ENCODE data around the gene AGAP4.
"Not testable (repeated sequence)": the region's sequence is repeated elsewhere in the genome, so short reads cannot be mapped to it uniquely, and the experiment has no call there.

AGAP4 gene

GRCh38 chr10:45847400-45847799, at the start of gene AGAP4:
AGAP4 (minus strand) TSS chr10:45847500; CDS start chr10:45847347, 153 bp downstream.
- DNase-seq (ENCODE audit: low read depth), result not testable (repeated sequence)

- DNase-seq (ENCODE audit: low read depth), result not testable (repeated sequence)
Measured at GRCh38 chr10:45890721-45891120, 43.4 kb upstream of the AGAP4 start.

DNA sequence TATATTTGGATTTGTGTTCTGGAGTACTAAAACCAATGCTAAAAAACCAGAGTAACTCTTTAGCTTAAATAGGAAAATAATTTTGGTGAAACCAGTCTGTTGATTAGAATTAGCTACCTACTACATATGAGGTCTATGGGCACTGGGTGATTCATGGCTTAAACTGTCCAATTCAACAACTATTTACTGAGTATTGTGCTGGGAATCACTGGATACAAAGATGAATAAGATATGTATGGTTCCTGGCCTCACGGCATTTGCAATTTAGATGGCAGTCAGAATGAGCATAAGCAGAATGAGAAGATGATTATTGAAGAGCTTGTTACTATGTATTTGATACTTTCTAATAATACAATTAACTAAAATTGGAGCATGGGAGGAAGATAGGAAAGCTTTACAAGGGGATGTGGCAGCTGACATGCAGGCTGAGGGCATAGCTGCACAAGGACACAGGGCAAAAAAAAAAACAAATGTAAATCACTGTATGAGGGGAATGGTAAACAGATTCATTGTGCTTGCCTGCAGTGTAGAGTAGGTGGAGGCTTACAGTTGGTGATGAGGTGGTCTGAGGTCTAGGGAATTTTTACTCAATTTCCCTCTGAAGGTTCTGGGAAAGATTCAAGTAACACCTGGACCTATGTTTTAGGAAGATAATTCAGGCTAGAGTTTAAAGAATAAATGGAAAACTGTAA, 42.4 kb upstream of the AGAP4 start:
- DNase-seq (ENCODE audit: low read depth), result not testable (repeated sequence)

GRCh38 chr10:45882880-45883279, 35.6 kb upstream of the AGAP4 start:
- not testable (repeated sequence) for DNase-seq (ENCODE audit: low read depth)

DNA sequence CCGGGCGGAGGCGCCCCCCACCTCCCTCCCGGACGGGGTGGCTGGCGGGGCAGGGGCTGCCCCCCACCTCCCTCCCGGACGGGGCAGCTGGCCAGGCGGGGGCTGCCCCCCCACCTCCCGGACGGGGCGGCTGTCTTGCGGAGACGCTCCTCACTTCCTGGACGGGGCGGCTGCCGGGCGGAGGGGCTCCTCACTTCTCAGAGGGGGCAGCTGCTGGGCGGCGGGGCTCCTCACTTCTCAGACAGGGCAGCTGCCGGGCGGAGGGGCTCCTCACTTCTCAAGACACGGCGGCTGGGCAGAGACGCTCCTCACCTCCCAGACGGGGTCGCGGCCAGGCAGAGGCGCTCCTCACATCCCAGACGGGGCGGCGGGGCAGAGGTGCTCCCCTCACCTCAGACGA, 18.1 kb upstream of the AGAP4 start:
- not testable (repeated sequence) for DNase-seq (ENCODE audit: low read depth)

- DNase-seq (ENCODE audit: low read depth), result not testable (repeated sequence)
Measured at GRCh38 chr10:45864264-45864663, 17.0 kb upstream of the AGAP4 start.

- DNase-seq (ENCODE audit: low read depth), result not testable (repeated sequence)
Measured at GRCh38 chr10:45863632-45864031, 16.3 kb upstream of the AGAP4 start.

- not testable (repeated sequence) for DNase-seq (ENCODE audit: low read depth)
Measured at GRCh38 chr10:45857931-45858330, 10.6 kb upstream of the AGAP4 start.

DNA sequence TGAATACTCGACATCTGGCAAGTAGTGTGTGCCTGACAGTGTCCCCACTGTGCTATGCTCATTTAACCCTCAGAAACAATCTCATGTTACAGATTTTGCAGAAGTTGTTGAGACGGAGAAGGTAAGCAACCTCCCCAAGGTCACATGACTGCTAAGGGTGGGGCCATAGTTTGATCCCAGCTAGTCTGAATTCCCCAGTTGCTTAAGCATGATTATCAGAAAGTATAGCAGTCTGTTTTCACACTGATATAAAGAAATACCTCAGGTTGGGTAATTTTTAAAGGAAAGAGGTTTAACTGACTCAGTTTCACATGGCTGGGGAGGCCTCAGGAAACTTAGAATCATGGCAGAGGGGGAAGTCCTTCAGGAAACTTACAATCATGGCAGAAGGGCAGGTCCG, 1.2 kb upstream of the AGAP4 start:
- DNase-seq (ENCODE audit: low read depth), result not testable (repeated sequence)

DNA sequence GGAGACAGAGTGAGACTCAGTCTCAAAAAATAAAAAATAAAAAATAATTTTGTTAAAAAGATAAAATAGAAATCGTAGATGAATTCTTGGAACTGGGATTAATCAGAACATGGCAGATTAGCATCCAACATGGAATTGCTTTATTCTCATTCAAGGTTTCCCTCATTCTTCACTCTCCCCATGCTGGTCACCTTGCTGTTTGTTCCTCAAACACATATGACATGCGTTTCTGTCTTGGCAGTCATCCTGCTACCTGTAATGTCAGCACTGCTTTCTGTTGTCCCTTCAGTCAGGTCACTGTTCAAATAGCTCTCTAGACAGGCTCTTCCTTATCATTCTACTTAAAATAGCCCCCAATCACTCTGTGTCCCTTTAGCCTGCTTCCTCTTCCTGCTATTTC, 24.4 kb downstream of the AGAP4 start:
- not testable (repeated sequence) for DNase-seq (ENCODE audit: low read depth)

DNA sequence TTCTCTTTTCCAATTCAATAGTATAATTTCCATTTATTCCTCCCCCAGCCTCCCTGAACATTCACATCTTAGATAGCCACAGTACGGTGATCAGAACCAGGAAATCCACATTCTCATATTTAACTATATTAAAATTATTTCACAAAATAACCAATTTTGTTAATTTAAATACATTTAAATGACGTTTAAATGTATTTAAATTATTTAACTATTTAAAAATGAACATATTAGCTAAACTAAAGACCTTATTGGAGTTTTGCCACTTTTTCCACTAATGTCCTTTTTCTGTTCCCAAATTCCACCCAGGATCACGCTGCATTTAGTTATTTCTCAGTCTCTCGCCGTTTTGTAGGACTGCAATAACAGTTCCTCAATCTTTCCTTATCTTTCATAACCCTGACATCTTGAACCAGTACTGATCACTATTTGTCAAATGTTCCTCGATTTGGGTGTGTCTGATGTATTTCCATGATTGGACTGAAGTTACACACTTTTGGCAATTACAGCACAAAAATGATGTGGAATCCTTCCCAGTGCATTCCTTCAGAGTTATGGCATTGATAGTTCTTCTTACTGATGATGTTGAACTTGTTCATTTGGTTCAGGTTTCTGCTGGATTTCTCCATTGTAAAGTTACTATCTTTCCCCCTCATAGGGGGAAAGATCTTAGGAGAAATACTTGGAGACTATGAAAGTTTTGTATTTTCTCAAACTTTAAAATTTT, 27.0 kb downstream of the AGAP4 start:
- DNase-seq (ENCODE audit: low read depth), result not testable (repeated sequence)

GRCh38 chr10:45819552-45819951, 27.7 kb downstream of the AGAP4 start:
- no peak for DNase-seq (ENCODE audit: low read depth)

DNA sequence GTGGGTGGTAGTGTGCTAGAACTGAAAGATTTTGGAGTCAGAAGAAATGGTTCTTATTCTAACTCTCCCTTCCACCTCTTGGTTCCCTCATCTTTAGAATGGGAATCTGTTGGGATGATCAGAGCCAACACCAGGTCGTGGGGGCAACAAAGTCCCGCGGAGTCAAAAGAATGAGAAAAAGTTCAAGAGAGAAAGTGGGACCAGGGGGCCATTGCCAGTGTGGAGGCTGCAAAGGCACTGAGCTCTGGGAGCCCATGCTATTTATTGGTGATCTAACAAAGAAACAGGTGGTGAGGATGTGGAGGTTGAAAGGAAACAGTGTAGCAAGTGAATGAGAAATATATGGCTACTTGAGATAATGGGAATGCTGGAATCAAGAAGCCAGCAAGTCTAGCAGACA, 29.4 kb downstream of the AGAP4 start:
- no peak for DNase-seq (ENCODE audit: low read depth)

GRCh38 chr10:45817130-45817859, 30.0 kb downstream of the AGAP4 start:
- no peak for DNase-seq (ENCODE audit: low read depth)

DNA sequence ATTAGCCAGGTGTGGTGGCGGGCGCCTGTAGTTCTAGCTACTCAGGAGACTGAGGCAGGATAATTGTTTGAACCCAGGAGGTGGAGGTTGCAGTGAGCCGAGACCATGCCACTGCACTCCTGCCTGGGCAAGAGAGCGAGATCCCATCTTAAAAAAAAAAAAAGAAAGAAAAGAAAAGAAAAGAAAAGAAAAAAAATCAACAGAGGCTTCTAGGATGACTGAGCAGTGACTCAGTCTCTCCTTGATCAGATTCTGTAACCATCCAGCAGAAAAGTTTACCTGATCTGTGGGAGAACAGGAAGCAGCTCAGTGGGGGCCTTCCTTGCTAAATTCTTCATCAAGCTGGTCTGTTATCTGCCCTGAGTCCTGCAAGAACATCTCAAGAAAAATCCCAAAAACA, 33.2 kb downstream of the AGAP4 start:
- DNase-seq (ENCODE audit: low read depth), result not testable (repeated sequence)

- DNase-seq (ENCODE audit: low read depth), result not testable (repeated sequence)
Measured at GRCh38 chr10:45812959-45813358, 34.3 kb downstream of the AGAP4 start.

- DNase-seq (ENCODE audit: low read depth), result no peak
Measured at GRCh38 chr10:45811075-45811474, 36.2 kb downstream of the AGAP4 start.

DNA sequence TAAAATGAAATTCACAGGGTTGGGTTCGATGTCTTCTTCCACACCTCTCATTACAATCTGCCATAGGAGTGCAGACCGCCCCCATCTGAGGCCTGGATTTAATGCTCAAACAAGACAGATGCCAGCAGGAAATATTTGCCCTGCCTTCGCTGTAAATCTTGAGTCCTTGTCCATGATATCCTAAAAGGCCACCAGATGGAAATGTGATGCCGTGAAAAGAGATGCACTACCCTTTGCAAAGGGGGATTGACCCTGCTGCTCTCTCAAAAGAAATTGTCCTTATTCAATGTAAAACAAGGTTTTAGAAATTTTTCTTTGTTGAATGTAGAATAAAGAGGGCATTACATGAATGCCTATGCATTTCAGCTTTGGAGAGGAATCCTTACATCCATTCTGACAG, 37.5 kb downstream of the AGAP4 start:
- no peak for DNase-seq (ENCODE audit: low read depth)

GRCh38 chr10:45804996-45805395, 42.3 kb downstream of the AGAP4 start:
- DNase-seq (ENCODE audit: low read depth), result not testable (repeated sequence)

- DNase-seq (ENCODE audit: low read depth), result not testable (repeated sequence)
Measured at GRCh38 chr10:45803060-45804010, 44.0 kb downstream of the AGAP4 start.

- not testable (repeated sequence) for DNase-seq (ENCODE audit: low read depth)
Measured at GRCh38 chr10:45794761-45795160, 52.5 kb downstream of the AGAP4 start.
